Measurements from ENCODE around the gene LEKR1. TPM values are rescaled to one million over a fixed set of nuclear protein-coding genes. Genes with fewer than 3 reads are reported as not detected.
"Not testable (repeated sequence)": the region's sequence is repeated elsewhere in the genome, so short reads cannot be mapped to it uniquely, and the experiment has no call there.

The LEKR1 gene
- total RNA-seq, 1 donor from 2014 or later, result 5.8 TPM

GRCh38 chr3:156888176-156888575 lies 62.0 kb downstream of the LEKR1 start:
- intact Hi-C loops (cut with DNase I), result no loop called here
- H3K36me3 ChIP-seq, result no peaks in the 10 kb centered on the region
- no peak for ATAC-seq
- TF ChIP-seq CTCF (IDR thresholded peaks at IDR 0.05), result no peak
- no peaks in the 10 kb centered on the region for H3K9me3 ChIP-seq
- no peak overlapping the region for H3K27ac ChIP-seq
- no peaks in the 10 kb centered on the region for H3K27me3 ChIP-seq (ENCODE audit: low read depth)
- no peak for DNase-seq
- no peaks in the 10 kb centered on the region for H3K4me1 ChIP-seq
- H3K4me3 ChIP-seq, result no peak overlapping the region

- Histone ChIP-seq H3K27me3 (ENCODE audit: low read depth) (no peaks in the 10 kb centered on the region), H3K9me3 (no peaks in the 10 kb centered on the region), H3K4me1 (no peaks in the 10 kb centered on the region), H3K4me3 (no peak overlapping the region), H3K36me3 (no peaks in the 10 kb centered on the region), H3K27ac (no peak overlapping the region)
- TF ChIP-seq CTCF (IDR thresholded peaks at IDR 0.05), result no peak
- ATAC-seq, result no peak
- intact Hi-C loops (cut with DNase I), result no loop called here
- no peak for DNase-seq
Observed at GRCh38 chr3:156888576-156888975, 62.4 kb downstream of the LEKR1 start.

- Histone ChIP-seq H3K27me3 (ENCODE audit: low read depth) (no peaks in the 10 kb centered on the region), H3K9me3 (no peaks in the 10 kb centered on the region), H3K36me3 (no peaks in the 10 kb centered on the region), H3K4me3 (no peak overlapping the region), H3K4me1 (no peaks in the 10 kb centered on the region), H3K27ac (no peak overlapping the region)
- no peak for DNase-seq
- intact Hi-C loops (cut with DNase I), result no loop called here
- no peak for ATAC-seq
- no peak for TF ChIP-seq CTCF (IDR thresholded peaks at IDR 0.05)
Observed at GRCh38 chr3:156892701-156893100, 66.5 kb downstream of the LEKR1 start.

DNA sequence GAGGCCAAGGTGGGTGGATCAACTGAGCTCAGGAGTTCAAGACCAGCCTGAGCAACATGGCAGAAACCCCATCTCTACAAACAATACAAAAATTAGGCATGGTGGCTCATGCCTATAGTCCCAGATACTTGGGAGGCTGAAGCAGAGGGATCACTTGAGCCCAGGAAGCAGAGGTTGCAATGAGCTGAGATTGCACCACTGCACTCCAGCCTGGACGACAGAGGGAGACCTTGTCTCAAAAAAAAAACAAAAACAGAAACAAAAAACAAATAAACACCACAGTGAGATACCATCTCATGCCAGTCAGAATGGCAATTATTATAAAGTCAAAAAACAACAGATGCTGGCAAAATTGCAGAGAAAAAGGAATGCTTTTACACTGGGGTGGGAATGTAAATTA lies 69.2 kb downstream of the LEKR1 start:
- H3K4me3 ChIP-seq; intact Hi-C loops (cut with DNase I); ATAC-seq; H3K9me3 ChIP-seq; DNase-seq; H3K27ac ChIP-seq; H3K36me3 ChIP-seq; H3K4me1 ChIP-seq; H3K27me3 ChIP-seq (ENCODE audit: low read depth): not testable (repeated sequence)

- H3K36me3 ChIP-seq; H3K4me1 ChIP-seq; H3K27me3 ChIP-seq (ENCODE audit: low read depth); H3K4me3 ChIP-seq; H3K27ac ChIP-seq; intact Hi-C loops (cut with DNase I); ATAC-seq; DNase-seq; H3K9me3 ChIP-seq: not testable (repeated sequence)
Observed at GRCh38 chr3:156897851-156898250, 71.7 kb downstream of the LEKR1 start.

GRCh38 chr3:156898296-156898880 lies 72.2 kb downstream of the LEKR1 start:
- H3K4me3 ChIP-seq, result no peak overlapping the region
- intact Hi-C loops (cut with DNase I), result no loop called here

More at GRCh38 chr3:156898296-156898880, 72.2 kb downstream of the LEKR1 start:
- H3K4me1 ChIP-seq, result no peaks in the 10 kb centered on the region
- H3K27me3 ChIP-seq (ENCODE audit: low read depth), result no peaks in the 10 kb centered on the region
- H3K9me3 ChIP-seq, result no peaks in the 10 kb centered on the region
- no peak for DNase-seq
- H3K36me3 ChIP-seq, result no peaks in the 10 kb centered on the region
- H3K27ac ChIP-seq, result no peak overlapping the region
- ATAC-seq, result no peak
- TF ChIP-seq CTCF (IDR thresholded peaks at IDR 0.05), result no peak

Measured in lower lobe of right lung (tissue), 2 donors.